HepG2 (cell line): ENCODE results near the gene DPP6.

Source experiments
- CTCF ChIP-seq: sonication (generic); formaldehyde crosslinking; IDR thresholded peaks from 2 replicates; pipeline ENCODE4 v1.5.0; 2020; ENCODE audit warnings: mild to moderate bottlenecking, missing genetic modification reagents, moderate library complexity
- EP300 ChIP-seq, 3 experiments: sonication (generic) in 1 of 3; formaldehyde crosslinking in 1 of 3; IDR thresholded peaks; 2 replicates each; pipeline versions ENCODE4 v1.5.1 to v1.6.1; 2011 to 2020; ENCODE audit warnings: low read depth in 2 of 3, low read length in 2 of 3, borderline replicate concordance in 1 of 3, improper control_type of control experiment in 1 of 3, mild to moderate bottlenecking in 1 of 3, missing genetic modification reagents in 1 of 3, moderate library complexity in 1 of 3
- MAX ChIP-seq: IDR thresholded peaks from 2 replicates; pipeline ENCODE4 v1.6.1; 2012; ENCODE audit warnings: inconsistent platforms
- SNAPC4 ChIP-seq: sonication (generic); formaldehyde crosslinking; IDR thresholded peaks from 2 replicates; pipeline ENCODE4 v1.4.0; 2020; ENCODE audit warnings: mild to moderate bottlenecking, missing genetic modification reagents
- ZNF143 ChIP-seq: sonication (generic); formaldehyde crosslinking; IDR thresholded peaks from 2 replicates; pipeline ENCODE4 v1.4.0; 2020; ENCODE audit warnings: missing genetic modification reagents
- ZNF263 ChIP-seq: sonication (generic); formaldehyde crosslinking; IDR thresholded peaks from 2 replicates; pipeline ENCODE4 v1.4.0; 2020; ENCODE audit warnings: missing genetic modification reagents
- ZNF652 ChIP-seq: IDR thresholded peaks from 2 replicates; pipeline ENCODE4 v1.6.1; 2016; ENCODE audit warnings: low read depth, borderline replicate concordance
- ZNF691 ChIP-seq: sonication (generic); formaldehyde crosslinking; IDR thresholded peaks from 2 replicates; pipeline ENCODE4 v1.4.0; 2020; ENCODE audit warnings: missing genetic modification reagents, low read depth, mild to moderate bottlenecking, borderline replicate concordance
- ZNF746 ChIP-seq: sonication (generic); formaldehyde crosslinking; IDR thresholded peaks from 2 replicates; pipeline ENCODE4 v1.8.0; 2022; ENCODE audit warnings: mild to moderate bottlenecking, missing genetic modification reagents

- TF ChIP-seq EP300 (IDR thresholded peaks at IDR 0.05; ENCODE audit: low read depth in 2 of 2, low read length in 2 of 2) (no peak), EP300 (CRISPR knock-in tag; IDR thresholded peaks at IDR 0.05; ENCODE audit: borderline replicate concordance) (no peak), ZNF691 (no peak), ZNF143 (no peak), CTCF (CRISPR knock-in tag) (no peak), ZNF652 (CRISPR knock-in tag) (no peak), ZNF263 (CRISPR knock-in tag) (no peak), ZNF746 (CRISPR knock-in tag) (no peak), MAX (no peak), SNAPC4 (no peak)
Measured at GRCh38 chr7:154874409-154875113, 822.4 kb downstream of the DPP6 start.
